Activated CD4-positive, alpha-beta memory T cell treated with anti-CD3 and anti-CD28 coated beads for 36 hours (primary cell): ENCODE data around the gene ALS2. TPM values are rescaled to one million over a fixed set of nuclear protein-coding genes. Genes with fewer than 3 reads are reported as not detected.
"Not testable (repeated sequence)": the region's sequence is repeated elsewhere in the genome, so short reads cannot be mapped to it uniquely, and the experiment has no call there.

Experiments used
- CTCF ChIA-PET: fragments of 350-600 bp; sonication (Branson Sonifier 250); formaldehyde crosslinking; loops from one replicate; lab custom pipeline; 2021; ENCODE audit warnings: antibody characterized with exemption, inconsistent platforms; lab: Charles Lee
- POLR2A ChIA-PET: fragments of 350-600 bp; sonication (Branson Sonifier 250); formaldehyde crosslinking; loops from one replicate; lab custom pipeline; 2021; ENCODE audit warnings: antibody characterized with exemption; lab: Charles Lee
- DNase-seq: peaks from one replicate; pipeline ENCODE4 v3.0.0-alpha.2; 2020
- H3K27ac Mint-ChIP-seq: one replicate; pipeline ENCODE4 v1.8.0; 2021; ENCODE audit warnings: mixed read lengths
- H3K27me3 Mint-ChIP-seq: one replicate; pipeline ENCODE4 v1.8.0; 2021; ENCODE audit warnings: mixed read lengths
- H3K36me3 Mint-ChIP-seq: one replicate; pipeline ENCODE4 v1.8.0; 2021; ENCODE audit warnings: mixed read lengths
- H3K4me1 Mint-ChIP-seq: one replicate; pipeline ENCODE4 v1.8.0; 2021; ENCODE audit warnings: low read depth, mixed read lengths
- H3K4me3 Mint-ChIP-seq: one replicate; pipeline ENCODE4 v1.8.0; 2021; ENCODE audit warnings: mild to moderate bottlenecking, mixed read lengths
- H3K9me3 Mint-ChIP-seq: one replicate; pipeline ENCODE4 v1.8.0; 2021; ENCODE audit warnings: mixed read lengths
- intact Hi-C: fragments of 100-400 bp; cut with micrococcal nuclease; formaldehyde crosslinking; loops from one replicate; pipeline ENCODE4 v1.15.1; 2023
- total RNA-seq, 2 experiments: library from RNA; stranded (reverse); gene quantifications; one replicate each; pipeline ENCODE4 v1.2.3, GENCODE V29; 2021

ALS2 gene
- total RNA-seq: 10 to 100 TPM; 11.0 to 12.6 TPM

- Mint-ChIP-seq H3K27ac (peak within 1 kb of the TSS; percentile 93), H3K4me1 (peaks cover 15% of the 10 kb centered on the region), H3K9me3 (no peaks in the 10 kb centered on the region), H3K27me3 (peaks cover 3% of the 10 kb centered on the region), H3K4me3 (peak within 1 kb of the TSS; percentile 98), H3K36me3 (no peaks in the 10 kb centered on the region)
- intact Hi-C loops: loop anchor here (1.0 to 5.0 kb wide), 4 partner anchors 139 to 544 kb away; partner anchors contain the start of genes FZD7, STRADB and TRAK2
- CTCF ChIA-PET: interaction anchor here (1.0 to 2.7 kb wide), 3 partner anchors 79 to 549 kb away, joined by 3 to 10 read pairs (median 7); no protein-coding TSS in a partner anchor
- peak; percentile 96 for DNase-seq
- POLR2A ChIA-PET: interaction anchor here (1.8 kb wide), 1 partner anchor 138 kb away, joined by 8 read pairs; the partner anchor contains the start of gene TMEM237
Measured at GRCh38 chr2:201780674-201781493, at the start of gene ALS2. Gene ALS2, minus strand, starts transcription at chr2:201780933. Its CDS starts 12,048 bp downstream, at chr2:201768885.

- intact Hi-C loops: no loop called here
- Mint-ChIP-seq H3K9me3 (no peaks in the 10 kb centered on the region), H3K27me3 (peaks cover 5% of the 10 kb centered on the region), H3K4me3 (no peak overlapping the region), H3K36me3 (no peaks in the 10 kb centered on the region), H3K4me1 (peaks cover 3% of the 10 kb centered on the region), H3K27ac (no peak overlapping the region)
- DNase-seq: no peak
- POLR2A ChIA-PET: interaction anchor here (0.5 kb wide), 1 partner anchor 18 kb away, joined by 4 read pairs; no protein-coding TSS in a partner anchor
- CTCF ChIA-PET: no interaction called here
Measured at GRCh38 chr2:201828220-201828619, 47.5 kb upstream of the ALS2 start.

GRCh38 chr2:201827621-201828020 is 46.9 kb upstream of the ALS2 start:
- Mint-ChIP-seq H3K27ac (no peak overlapping the region), H3K27me3 (peaks cover 5% of the 10 kb centered on the region), H3K36me3 (no peaks in the 10 kb centered on the region), H3K4me3 (no peak overlapping the region), H3K4me1 (peaks cover 3% of the 10 kb centered on the region), H3K9me3 (no peaks in the 10 kb centered on the region)
- ChIA-PET POLR2A (no interaction called here), CTCF (no interaction called here)
- DNase-seq: no peak
- intact Hi-C loops: no loop called here

- H3K4me1 Mint-ChIP-seq: no peaks in the 10 kb centered on the region
- ChIA-PET CTCF (no interaction called here), POLR2A (no interaction called here)
- intact Hi-C loops: no loop called here
- H3K9me3 Mint-ChIP-seq: no peaks in the 10 kb centered on the region
- H3K27ac Mint-ChIP-seq: no peak overlapping the region
- DNase-seq: no peak
- peaks cover 2% of the 10 kb centered on the region for H3K27me3 Mint-ChIP-seq
- no peaks in the 10 kb centered on the region for H3K36me3 Mint-ChIP-seq
- H3K4me3 Mint-ChIP-seq: no peak overlapping the region
Measured at GRCh38 chr2:201824212-201824611, 43.5 kb upstream of the ALS2 start.

GRCh38 chr2:201821080-201821479 is 40.3 kb upstream of the ALS2 start:
- intact Hi-C loops: no loop called here
- H3K36me3 Mint-ChIP-seq: no peaks in the 10 kb centered on the region
- H3K27ac Mint-ChIP-seq: no peak overlapping the region
- H3K4me3 Mint-ChIP-seq: no peak overlapping the region
- peaks cover 4% of the 10 kb centered on the region for H3K27me3 Mint-ChIP-seq
- H3K9me3 Mint-ChIP-seq: no peaks in the 10 kb centered on the region
- ChIA-PET CTCF (no interaction called here), POLR2A (no interaction called here)
- no peak for DNase-seq
- H3K4me1 Mint-ChIP-seq: no peaks in the 10 kb centered on the region

- Mint-ChIP-seq H3K27me3 (peaks cover 4% of the 10 kb centered on the region), H3K27ac (no peak overlapping the region), H3K36me3 (no peaks in the 10 kb centered on the region), H3K4me3 (no peak overlapping the region), H3K9me3 (no peaks in the 10 kb centered on the region), H3K4me1 (no peaks in the 10 kb centered on the region)
- intact Hi-C loops: no loop called here
- DNase-seq: no peak
- CTCF ChIA-PET: no interaction called here
- POLR2A ChIA-PET: no interaction called here
Measured at GRCh38 chr2:201820383-201821007, 39.8 kb upstream of the ALS2 start.

GRCh38 chr2:201816657-201817575 is 36.2 kb upstream of the ALS2 start:
- intact Hi-C loops: no loop called here
- CTCF ChIA-PET: no interaction called here
- H3K27me3 Mint-ChIP-seq: peaks cover 4% of the 10 kb centered on the region

GRCh38 chr2:201813996-201814760 is 33.4 kb upstream of the ALS2 start:
- H3K27me3 Mint-ChIP-seq: peaks cover 4% of the 10 kb centered on the region
- H3K36me3 Mint-ChIP-seq: no peaks in the 10 kb centered on the region
- CTCF ChIA-PET: no interaction called here
- DNase-seq: no peak
- H3K27ac Mint-ChIP-seq: no peak overlapping the region
- no peak overlapping the region for H3K4me3 Mint-ChIP-seq
- POLR2A ChIA-PET: interaction anchor here (0.6 kb wide), 1 partner anchor 46 kb away, joined by 3 read pairs; no protein-coding TSS in a partner anchor
- no peaks in the 10 kb centered on the region for H3K9me3 Mint-ChIP-seq
- intact Hi-C loops: no loop called here
- H3K4me1 Mint-ChIP-seq: no peaks in the 10 kb centered on the region

More at GRCh38 chr2:201816657-201817575, 36.2 kb upstream of the ALS2 start:
- Mint-ChIP-seq H3K9me3 (no peaks in the 10 kb centered on the region), H3K4me1 (no peaks in the 10 kb centered on the region), H3K36me3 (no peaks in the 10 kb centered on the region), H3K27ac (no peak overlapping the region), H3K4me3 (no peak overlapping the region)
- POLR2A ChIA-PET: no interaction called here
- DNase-seq: no peak

- H3K4me3 Mint-ChIP-seq: not testable (repeated sequence)
Measured at GRCh38 chr2:201810604-201811003, 29.9 kb upstream of the ALS2 start.

GRCh38 chr2:201809633-201810032 is 28.9 kb upstream of the ALS2 start:
- intact Hi-C loops: no loop called here
- Mint-ChIP-seq H3K27ac (no peak overlapping the region), H3K4me1 (no peaks in the 10 kb centered on the region), H3K4me3 (no peak overlapping the region), H3K9me3 (no peaks in the 10 kb centered on the region), H3K27me3 (peaks cover 3% of the 10 kb centered on the region), H3K36me3 (no peaks in the 10 kb centered on the region)
- ChIA-PET CTCF (no interaction called here), POLR2A (no interaction called here)
- no peak for DNase-seq

More at GRCh38 chr2:201810604-201811003, 29.9 kb upstream of the ALS2 start:
- H3K36me3 Mint-ChIP-seq, DNase-seq, H3K9me3 Mint-ChIP-seq, CTCF ChIA-PET, intact Hi-C loops, H3K27me3 Mint-ChIP-seq, H3K4me1 Mint-ChIP-seq, H3K27ac Mint-ChIP-seq: not testable (repeated sequence)
- POLR2A ChIA-PET: interaction anchor here (0.6 kb wide), 2 partner anchors 308 to 1034 kb away, joined by 4 read pairs; no protein-coding TSS in a partner anchor

GRCh38 chr2:201808027-201808426 is 27.3 kb upstream of the ALS2 start:
- ChIA-PET POLR2A (no interaction called here), CTCF (no interaction called here)
- peaks cover 6% of the 10 kb centered on the region for H3K27me3 Mint-ChIP-seq
- H3K36me3 Mint-ChIP-seq: no peaks in the 10 kb centered on the region
- DNase-seq: no peak
- H3K9me3 Mint-ChIP-seq: no peaks in the 10 kb centered on the region
- intact Hi-C loops: no loop called here
- H3K27ac Mint-ChIP-seq: no peak overlapping the region
- H3K4me3 Mint-ChIP-seq: no peak overlapping the region
- H3K4me1 Mint-ChIP-seq: no peaks in the 10 kb centered on the region
